A549 treated with CORT108297 at 1 μM for 4 hours (cell line): ENCODE data around the gene CRY1. TPM values are rescaled to one million over a fixed set of nuclear protein-coding genes. Genes with fewer than 3 reads are reported as not detected.

Experiments
- total RNA-seq: library from RNA; stranded (reverse); fragments of 200-300 nt; extraction: Qiagen RNA extraction; gene quantifications from 5 replicates; pipeline ENCODE4 v1.2.3, GENCODE V29; 2022

CRY1 gene
- total RNA-seq, result 22.9 to 28.9 TPM (median 24.0 TPM) in 5 replicates

GRCh38 chr12:107093417-107094182, at the start of gene CRY1:
Gene CRY1 (minus strand): TSS chr12:107093549. CDS start chr12:107092961, 588 bp downstream.

GRCh38 chr12:106986625-106987389, 106.5 kb downstream of the CRY1 start, which contains the start of gene MTERF2:
Gene MTERF2 (minus strand): TSS chr12:106987146. CDS start chr12:106978714, 8,432 bp downstream.

GRCh38 chr12:106955377-106956047, 137.8 kb downstream of the CRY1 start, which contains the start of gene TMEM263:
Gene TMEM263 (plus strand): TSS chr12:106955907. CDS start chr12:106967117, 11,210 bp downstream.

Other genes starting within 250 kb of the CRY1 start
- gene TMEM263, start 137.6 kb downstream of the CRY1 start, total RNA-seq, result 26.5 to 33.7 TPM (median 29.7 TPM) in 5 replicates
- gene MTERF2, start 106.4 kb downstream of the CRY1 start, total RNA-seq, result 4.4 to 5.0 TPM (median 4.7 TPM) in 5 replicates